PFSK-1 (cell line): ENCODE data around the gene MIPEP.

ENCODE experiments used
- FOXP2 ChIP-seq: optimal IDR thresholded peaks from 2 replicates; pipeline ENCODE3; 2011; ENCODE audit warnings: borderline replicate concordance, control low read depth, inconsistent platforms; ENCODE audit not compliant: insufficient read depth; ENCODE audit errors: extremely low read length, extremely low read depth
- POLR2AphosphoS5 ChIP-seq: IDR thresholded peaks from 2 replicates; pipeline ENCODE4 v1.6.1; 2012; ENCODE audit warnings: low read depth, mild to moderate bottlenecking, control low read depth, low read length, moderate library complexity
- REST ChIP-seq, 2 experiments: IDR thresholded peaks; 2 replicates each; pipeline versions ENCODE4 v1.6.1 to v1.8.0; 2011 to 2012; ENCODE audit warnings: low read depth in 2 of 2, low read length in 2 of 2, control low read depth in 1 of 2, inconsistent platforms in 1 of 2, mild to moderate bottlenecking in 1 of 2, moderate library complexity in 1 of 2; ENCODE audit not compliant: insufficient read depth in 1 of 2
- SIN3A ChIP-seq: IDR thresholded peaks from 2 replicates; pipeline ENCODE4 v1.6.1; 2012; ENCODE audit warnings: mild to moderate bottlenecking, low read length, moderate library complexity, borderline replicate concordance; ENCODE audit not compliant: insufficient read depth
- TAF1 ChIP-seq: IDR thresholded peaks from 2 replicates; pipeline ENCODE4 v1.6.1; 2012; ENCODE audit warnings: low read length, control low read depth, borderline replicate concordance; ENCODE audit not compliant: insufficient read depth

Gene MIPEP

GRCh38 chr13:23748109-23748990, 140.8 kb downstream of the MIPEP start:
- TF ChIP-seq SIN3A (no peak), POLR2AphosphoS5 (no peak), TAF1 (no peak), REST (IDR thresholded peaks at IDR 0.05; ENCODE audit: insufficient read depth in 1 of 2, low read depth in 2 of 2, low read length in 2 of 2) (no peak), FOXP2 (no peak)

- TF ChIP-seq TAF1 = no peak
- no peak for TF ChIP-seq FOXP2
- TF ChIP-seq POLR2AphosphoS5 = no peak
- no peak for TF ChIP-seq SIN3A
- no peak for TF ChIP-seq REST (IDR thresholded peaks at IDR 0.05; ENCODE audit: insufficient read depth in 1 of 2, low read depth in 2 of 2, low read length in 2 of 2)
Observed at GRCh38 chr13:23744315-23744714, 144.9 kb downstream of the MIPEP start.

- TF ChIP-seq FOXP2 = no peak
- no peak for TF ChIP-seq TAF1
- no peak for TF ChIP-seq SIN3A
- no peak for TF ChIP-seq POLR2AphosphoS5
- no peak for TF ChIP-seq REST (IDR thresholded peaks at IDR 0.05; ENCODE audit: insufficient read depth in 1 of 2, low read depth in 2 of 2, low read length in 2 of 2)
Observed at GRCh38 chr13:23743278-23744076, 145.7 kb downstream of the MIPEP start.

- TF ChIP-seq POLR2AphosphoS5 (no peak), REST (IDR thresholded peaks at IDR 0.05; ENCODE audit: insufficient read depth in 1 of 2, low read depth in 2 of 2, low read length in 2 of 2) (no peak), TAF1 (no peak), FOXP2 (no peak), SIN3A (no peak)
Observed at GRCh38 chr13:23741879-23742510, 147.2 kb downstream of the MIPEP start.
